ENCODE measurements around the gene SAPCD1.

The SAPCD1 gene

GRCh38 chr6:31762356-31762755 is at the start of gene SAPCD1:
Gene SAPCD1, plus strand, starts transcription at chr6:31762656. Its CDS starts 399 bp downstream, at chr6:31763055.
- no peak for DNase-seq (ENCODE audit: low read depth)

GRCh38 chr6:31713465-31713864 is 49.0 kb upstream of the SAPCD1 start:
- DNase-seq (ENCODE audit: low read depth): no peak

- DNase-seq (ENCODE audit: low read depth): no peak
These were observed 48.3 kb upstream of the SAPCD1 start for GRCh38 chr6:31713991-31714684.

GRCh38 chr6:31715022-31715958 is 47.2 kb upstream of the SAPCD1 start, which contains the start of gene LY6G6D:
Gene LY6G6D, plus strand, starts transcription at chr6:31715348. Its CDS starts 8 bp downstream, at chr6:31715356.
- no peak for DNase-seq (ENCODE audit: low read depth)

- DNase-seq (ENCODE audit: low read depth): no peak
These were observed 44.8 kb upstream of the SAPCD1 start for GRCh38 chr6:31717499-31718222.

- no peak for DNase-seq (ENCODE audit: low read depth)
These were observed 44.2 kb upstream of the SAPCD1 start for GRCh38 chr6:31718265-31718664.

- no peak for DNase-seq (ENCODE audit: low read depth)
These were observed 43.5 kb upstream of the SAPCD1 start for GRCh38 chr6:31719001-31719400.

GRCh38 chr6:31720196-31720770 is 42.2 kb upstream of the SAPCD1 start:
- no peak for DNase-seq (ENCODE audit: low read depth)

- no peak for DNase-seq (ENCODE audit: low read depth)
These were observed 41.0 kb upstream of the SAPCD1 start, which contains the start of gene LY6G6C for GRCh38 chr6:31721351-31722020. Gene LY6G6C, minus strand, starts transcription at chr6:31721746. Its CDS starts 67 bp downstream, at chr6:31721679.

- no peak for DNase-seq (ENCODE audit: low read depth)
These were observed 40.3 kb upstream of the SAPCD1 start for GRCh38 chr6:31722173-31722572.

GRCh38 chr6:31723245-31723979 is 39.0 kb upstream of the SAPCD1 start, which contains the start of gene MPIG6B:
Gene MPIG6B, plus strand, starts transcription at chr6:31723373. Its CDS starts 11 bp downstream, at chr6:31723384.
- no peak for DNase-seq (ENCODE audit: low read depth)

GRCh38 chr6:31723980-31724691 is 38.3 kb upstream of the SAPCD1 start:
- DNase-seq (ENCODE audit: low read depth): no peak

- DNase-seq (ENCODE audit: low read depth): no peak
These were observed 36.7 kb upstream of the SAPCD1 start for GRCh38 chr6:31725502-31726350.

GRCh38 chr6:31727034-31727716 is 35.3 kb upstream of the SAPCD1 start:
- no peak for DNase-seq (ENCODE audit: low read depth)

GRCh38 chr6:31727717-31728671 is 34.5 kb upstream of the SAPCD1 start:
- DNase-seq (ENCODE audit: low read depth): no peak

- no peak for DNase-seq (ENCODE audit: low read depth)
These were observed 33.5 kb upstream of the SAPCD1 start, which contains the start of gene DDAH2 for GRCh38 chr6:31728767-31729514. Gene DDAH2, minus strand, starts transcription at chr6:31729299. Its CDS starts 138 bp downstream, at chr6:31729161.
